Activated naive CD4-positive, alpha-beta T cell (primary cell): ENCODE results near the gene DNASE1L1.

Experiments used
- DNase-seq, 4 experiments: peaks; one replicate each; lab custom pipeline; 2025; lab: John Stamatoyannopoulos, UW

DNASE1L1 gene

GRCh38 chrX:154367474-154368308 lies 41.4 kb downstream of the DNASE1L1 start:
- DNase-seq: no peak

- DNase-seq: no peak
These were observed 42.4 kb downstream of the DNASE1L1 start for GRCh38 chrX:154366666-154367055.

GRCh38 chrX:154365997-154366665 lies 42.9 kb downstream of the DNASE1L1 start:
- no peak for DNase-seq

GRCh38 chrX:154365052-154365600 lies 43.9 kb downstream of the DNASE1L1 start:
- no peak for DNase-seq

GRCh38 chrX:154363706-154364439 lies 45.2 kb downstream of the DNASE1L1 start:
- no peak for DNase-seq

GRCh38 chrX:154362085-154362742 lies 46.8 kb downstream of the DNASE1L1 start:
- no peak for DNase-seq

GRCh38 chrX:154360155-154360713 lies 48.8 kb downstream of the DNASE1L1 start:
- no peak for DNase-seq

GRCh38 chrX:154359362-154360154 lies 49.5 kb downstream of the DNASE1L1 start:
- no peak for DNase-seq

GRCh38 chrX:154358829-154359228 lies 50.2 kb downstream of the DNASE1L1 start:
- DNase-seq: no peak

GRCh38 chrX:154358011-154358410 lies 51.0 kb downstream of the DNASE1L1 start:
- DNase-seq: no peak

- no peak for DNase-seq
These were observed 51.8 kb downstream of the DNASE1L1 start for GRCh38 chrX:154357205-154357604.

- DNase-seq: no peak
These were observed 52.5 kb downstream of the DNASE1L1 start for GRCh38 chrX:154356596-154356995.

- DNase-seq: no peak
These were observed 53.3 kb downstream of the DNASE1L1 start for GRCh38 chrX:154355776-154356140.

- DNase-seq: no peak
These were observed 53.8 kb downstream of the DNASE1L1 start for GRCh38 chrX:154355094-154355775.

- no peak for DNase-seq
These were observed 54.5 kb downstream of the DNASE1L1 start for GRCh38 chrX:154354516-154354915.

- no peak for DNase-seq
These were observed 55.0 kb downstream of the DNASE1L1 start for GRCh38 chrX:154354013-154354412.

GRCh38 chrX:154353172-154353843 lies 55.7 kb downstream of the DNASE1L1 start:
- no peak for DNase-seq

GRCh38 chrX:154352466-154352865 lies 56.6 kb downstream of the DNASE1L1 start:
- DNase-seq: no peak

- DNase-seq: no peak
These were observed 57.0 kb downstream of the DNASE1L1 start for GRCh38 chrX:154352012-154352401.
